ENCODE results near the gene INPP5K. TPM values are rescaled to one million over a fixed set of nuclear protein-coding genes. Genes with fewer than 3 reads are reported as not detected.
A peak's percentile ranks its signal among the peaks of the same experiment; 100 is the strongest.

INPP5K gene
- polyA plus RNA-seq, 1 experiment, result 25.9 TPM

GRCh38 chr17:1488826-1489270, 27.6 kb downstream of the INPP5K start:
- POLR2A ChIA-PET, result interaction anchor here (0.5 to 0.6 kb wide), 2 partner anchors 38 to 260 kb away, joined by 3 to 4 read pairs; no protein-coding TSS in a partner anchor
- H3K4me3 ChIP-seq (ENCODE audit: low read depth, low read length), result peak overlapping the region; percentile 61
- no peaks in the 10 kb centered on the region for H3K27me3 ChIP-seq (ENCODE audit: control insufficient read depth, insufficient read depth, low read length)
- peaks cover 15% of the 10 kb centered on the region; the same call in 1 of the 2 replicates for H3K9me3 ChIP-seq (ENCODE audit: control insufficient read depth, insufficient read depth, low read length)
- CTCF ChIA-PET, result no interaction called here
- peak overlapping the region; percentile 92 for H3K27ac ChIP-seq (ENCODE audit: low read depth, low read length)
- TF ChIP-seq CTCF (IDR thresholded peaks at IDR 0.05; ENCODE audit: low read depth, low read length), result no peak
- DNase-seq (ENCODE audit: low read depth, low spot score), result no peak

GRCh38 chr17:1487939-1488825, 28.2 kb downstream of the INPP5K start:
- peaks cover 15% of the 10 kb centered on the region; the same call in 1 of the 2 replicates for H3K9me3 ChIP-seq (ENCODE audit: control insufficient read depth, insufficient read depth, low read length)
- POLR2A ChIA-PET, result interaction anchor here (0.6 to 1.2 kb wide), 7 partner anchors 10 to 405 kb away, joined by 3 to 11 read pairs (median 4); partner anchors contain the start of genes INPP5K and YWHAE
- H3K4me3 ChIP-seq (ENCODE audit: low read depth, low read length), result peak overlapping the region; percentile 61
- peak; percentile 67 for DNase-seq (ENCODE audit: low read depth, low spot score)
- peak overlapping the region; percentile 92 for H3K27ac ChIP-seq (ENCODE audit: low read depth, low read length)
- no peaks in the 10 kb centered on the region for H3K27me3 ChIP-seq (ENCODE audit: control insufficient read depth, insufficient read depth, low read length)
- CTCF ChIA-PET, result no interaction called here
- TF ChIP-seq CTCF (IDR thresholded peaks at IDR 0.05; ENCODE audit: low read depth, low read length), result no peak

- ChIA-PET POLR2A (interaction anchor here (0.6 to 1.2 kb wide), 6 partner anchors 11 to 404 kb away, joined by 3 to 11 read pairs (median 4); partner anchors contain the start of gene INPP5K), CTCF (interaction anchor here (0.6 to 0.7 kb wide), 2 partner anchors 112 to 540 kb away, joined by 3 to 4 read pairs; no protein-coding TSS in a partner anchor)
- TF ChIP-seq CTCF (IDR thresholded peaks at IDR 0.05; ENCODE audit: low read depth, low read length), result no peak
- Histone ChIP-seq H3K27me3 (ENCODE audit: control insufficient read depth, insufficient read depth, low read length) (no peaks in the 10 kb centered on the region), H3K4me3 (ENCODE audit: low read depth, low read length) (no peak overlapping the region), H3K9me3 (ENCODE audit: control insufficient read depth, insufficient read depth, low read length) (peaks cover 12% of the 10 kb centered on the region; the same call in 1 of the 2 replicates), H3K27ac (ENCODE audit: low read depth, low read length) (peak overlapping the region; percentile 92)
- DNase-seq (ENCODE audit: low read depth, low spot score), result no peak
Observed at GRCh38 chr17:1486802-1487695, 29.4 kb downstream of the INPP5K start.

GRCh38 chr17:1485423-1486376, 30.7 kb downstream of the INPP5K start:
- DNase-seq (ENCODE audit: low read depth, low spot score), result no peak
- TF ChIP-seq CTCF (IDR thresholded peaks at IDR 0.05; ENCODE audit: low read depth, low read length), result no peak
- no peaks in the 10 kb centered on the region for H3K27me3 ChIP-seq (ENCODE audit: control insufficient read depth, insufficient read depth, low read length)
- H3K27ac ChIP-seq (ENCODE audit: low read depth, low read length), result peak overlapping the region; percentile 80
- H3K9me3 ChIP-seq (ENCODE audit: control insufficient read depth, insufficient read depth, low read length), result peaks cover 11% of the 10 kb centered on the region; the same call in 1 of the 2 replicates
- H3K4me3 ChIP-seq (ENCODE audit: low read depth, low read length), result peak overlapping the region; percentile 77
- ChIA-PET POLR2A (interaction anchor here (0.6 kb wide), 1 partner anchor 9 kb away, joined by 3 read pairs; no protein-coding TSS in a partner anchor), CTCF (no interaction called here)

All from AG04450 (cell line).